PC-9 (cell line): ENCODE results near the gene PPP1R7.

ENCODE experiments used
- EZH2 ChIP-seq: fragments of 200-600 bp; sonication (generic); IDR thresholded peaks from 2 replicates; pipeline ENCODE4 v1.8.0; 2017; ENCODE audit warnings: antibody characterized with exemption, low read depth
- TF ChIP-seq, protein P1 (sequence below): fragments of 200-600 bp; sonication (generic); conservative IDR thresholded peaks from 2 replicates; pipeline ENCODE4 v1.6.1; 2017; ENCODE audit warnings: mixed run types, antibody characterized with exemption, mild to moderate bottlenecking, moderate library complexity

DNA sequence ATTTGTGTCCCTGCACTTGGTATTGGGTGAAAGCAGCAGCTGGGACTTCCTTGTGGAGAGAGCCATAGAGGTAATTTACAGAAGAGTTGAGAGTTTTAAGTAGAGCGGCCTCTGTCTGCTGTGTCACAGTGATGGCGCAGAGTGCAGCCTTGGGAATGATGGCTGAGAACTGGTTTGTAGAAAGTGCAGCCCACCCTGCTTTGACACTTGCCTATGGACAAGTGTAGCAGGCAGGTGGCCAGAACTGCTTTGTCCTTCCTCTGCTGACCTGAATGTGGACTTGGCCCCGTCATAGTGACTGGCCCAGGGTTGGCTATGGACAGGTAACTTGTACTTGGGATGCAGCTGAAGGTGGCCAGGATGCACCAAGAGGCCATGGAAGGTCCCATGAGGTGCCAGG lies 31.9 kb downstream of the PPP1R7 start:
- TF ChIP-seq, protein P1, sequence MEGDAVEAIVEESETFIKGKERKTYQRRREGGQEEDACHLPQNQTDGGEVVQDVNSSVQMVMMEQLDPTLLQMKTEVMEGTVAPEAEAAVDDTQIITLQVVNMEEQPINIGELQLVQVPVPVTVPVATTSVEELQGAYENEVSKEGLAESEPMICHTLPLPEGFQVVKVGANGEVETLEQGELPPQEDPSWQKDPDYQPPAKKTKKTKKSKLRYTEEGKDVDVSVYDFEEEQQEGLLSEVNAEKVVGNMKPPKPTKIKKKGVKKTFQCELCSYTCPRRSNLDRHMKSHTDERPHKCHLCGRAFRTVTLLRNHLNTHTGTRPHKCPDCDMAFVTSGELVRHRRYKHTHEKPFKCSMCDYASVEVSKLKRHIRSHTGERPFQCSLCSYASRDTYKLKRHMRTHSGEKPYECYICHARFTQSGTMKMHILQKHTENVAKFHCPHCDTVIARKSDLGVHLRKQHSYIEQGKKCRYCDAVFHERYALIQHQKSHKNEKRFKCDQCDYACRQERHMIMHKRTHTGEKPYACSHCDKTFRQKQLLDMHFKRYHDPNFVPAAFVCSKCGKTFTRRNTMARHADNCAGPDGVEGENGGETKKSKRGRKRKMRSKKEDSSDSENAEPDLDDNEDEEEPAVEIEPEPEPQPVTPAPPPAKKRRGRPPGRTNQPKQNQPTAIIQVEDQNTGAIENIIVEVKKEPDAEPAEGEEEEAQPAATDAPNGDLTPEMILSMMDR = no peak
- TF ChIP-seq EZH2 = no peak
